Measurements from ENCODE around the gene NEDD4L. TPM values are rescaled to one million over a fixed set of nuclear protein-coding genes. Genes with fewer than 3 reads are reported as not detected.

Gene NEDD4L
- total RNA-seq, 1 donor from 2014 or later, result 41.1 TPM

GRCh38 chr18:58161659-58162058, 117.6 kb downstream of the NEDD4L start:
- Mint-ChIP-seq H3K27me3 (ENCODE audit: unreplicated experiment) (no peaks in the 10 kb centered on the region), H3K9me3 (ENCODE audit: unreplicated experiment) (no peaks in the 10 kb centered on the region), H3K36me3 (ENCODE audit: unreplicated experiment) (no peaks in the 10 kb centered on the region), H3K4me1 (ENCODE audit: unreplicated experiment) (peaks cover 2% of the 10 kb centered on the region), H3K4me3 (ENCODE audit: unreplicated experiment) (no peak overlapping the region), H3K27ac (ENCODE audit: unreplicated experiment) (no peak overlapping the region)
- no peak for TF ChIP-seq CTCF (IDR thresholded peaks at IDR 0.05)
- DNase-seq (ENCODE audit: extremely low spot score, unreplicated experiment), result no peak

GRCh38 chr18:58162127-58162526, 118.1 kb downstream of the NEDD4L start:
- Mint-ChIP-seq H3K27me3 (ENCODE audit: unreplicated experiment) (no peaks in the 10 kb centered on the region), H3K9me3 (ENCODE audit: unreplicated experiment) (no peaks in the 10 kb centered on the region), H3K27ac (ENCODE audit: unreplicated experiment) (no peak overlapping the region), H3K36me3 (ENCODE audit: unreplicated experiment) (no peaks in the 10 kb centered on the region), H3K4me3 (ENCODE audit: unreplicated experiment) (no peak overlapping the region), H3K4me1 (ENCODE audit: unreplicated experiment) (peaks cover 2% of the 10 kb centered on the region)
- no peak for TF ChIP-seq CTCF (IDR thresholded peaks at IDR 0.05)
- DNase-seq (ENCODE audit: extremely low spot score, unreplicated experiment), result no peak

- H3K27ac Mint-ChIP-seq (ENCODE audit: unreplicated experiment), result no peak overlapping the region
- no peaks in the 10 kb centered on the region for H3K9me3 Mint-ChIP-seq (ENCODE audit: unreplicated experiment)
- no peak for TF ChIP-seq CTCF (IDR thresholded peaks at IDR 0.05)
- H3K36me3 Mint-ChIP-seq (ENCODE audit: unreplicated experiment), result no peaks in the 10 kb centered on the region
- peaks cover 6% of the 10 kb centered on the region for H3K4me1 Mint-ChIP-seq (ENCODE audit: unreplicated experiment)
- H3K4me3 Mint-ChIP-seq (ENCODE audit: unreplicated experiment), result no peak overlapping the region
- no peak for DNase-seq (ENCODE audit: extremely low spot score, unreplicated experiment)
- H3K27me3 Mint-ChIP-seq (ENCODE audit: unreplicated experiment), result no peaks in the 10 kb centered on the region
These were observed 119.1 kb downstream of the NEDD4L start for GRCh38 chr18:58163004-58163590.

GRCh38 chr18:58166278-58166844, 122.3 kb downstream of the NEDD4L start:
- no peak for DNase-seq (ENCODE audit: extremely low spot score, unreplicated experiment)
- no peaks in the 10 kb centered on the region for H3K27me3 Mint-ChIP-seq (ENCODE audit: unreplicated experiment)
- no peak overlapping the region for H3K4me3 Mint-ChIP-seq (ENCODE audit: unreplicated experiment)
- H3K36me3 Mint-ChIP-seq (ENCODE audit: unreplicated experiment), result no peaks in the 10 kb centered on the region
- peaks cover 6% of the 10 kb centered on the region for H3K4me1 Mint-ChIP-seq (ENCODE audit: unreplicated experiment)
- TF ChIP-seq CTCF (IDR thresholded peaks at IDR 0.05), result no peak
- H3K27ac Mint-ChIP-seq (ENCODE audit: unreplicated experiment), result no peak overlapping the region
- H3K9me3 Mint-ChIP-seq (ENCODE audit: unreplicated experiment), result no peaks in the 10 kb centered on the region

GRCh38 chr18:58167073-58167472, 123.0 kb downstream of the NEDD4L start:
- peak; percentile 30 for DNase-seq (ENCODE audit: extremely low spot score, unreplicated experiment)
- Mint-ChIP-seq H3K4me1 (ENCODE audit: unreplicated experiment) (peaks cover 6% of the 10 kb centered on the region), H3K9me3 (ENCODE audit: unreplicated experiment) (no peaks in the 10 kb centered on the region), H3K4me3 (ENCODE audit: unreplicated experiment) (no peak overlapping the region), H3K27me3 (ENCODE audit: unreplicated experiment) (no peaks in the 10 kb centered on the region), H3K36me3 (ENCODE audit: unreplicated experiment) (no peaks in the 10 kb centered on the region), H3K27ac (ENCODE audit: unreplicated experiment) (no peak overlapping the region)
- TF ChIP-seq CTCF (IDR thresholded peaks at IDR 0.05), result no peak
